ENCODE data around the gene MDP1.

DNA sequence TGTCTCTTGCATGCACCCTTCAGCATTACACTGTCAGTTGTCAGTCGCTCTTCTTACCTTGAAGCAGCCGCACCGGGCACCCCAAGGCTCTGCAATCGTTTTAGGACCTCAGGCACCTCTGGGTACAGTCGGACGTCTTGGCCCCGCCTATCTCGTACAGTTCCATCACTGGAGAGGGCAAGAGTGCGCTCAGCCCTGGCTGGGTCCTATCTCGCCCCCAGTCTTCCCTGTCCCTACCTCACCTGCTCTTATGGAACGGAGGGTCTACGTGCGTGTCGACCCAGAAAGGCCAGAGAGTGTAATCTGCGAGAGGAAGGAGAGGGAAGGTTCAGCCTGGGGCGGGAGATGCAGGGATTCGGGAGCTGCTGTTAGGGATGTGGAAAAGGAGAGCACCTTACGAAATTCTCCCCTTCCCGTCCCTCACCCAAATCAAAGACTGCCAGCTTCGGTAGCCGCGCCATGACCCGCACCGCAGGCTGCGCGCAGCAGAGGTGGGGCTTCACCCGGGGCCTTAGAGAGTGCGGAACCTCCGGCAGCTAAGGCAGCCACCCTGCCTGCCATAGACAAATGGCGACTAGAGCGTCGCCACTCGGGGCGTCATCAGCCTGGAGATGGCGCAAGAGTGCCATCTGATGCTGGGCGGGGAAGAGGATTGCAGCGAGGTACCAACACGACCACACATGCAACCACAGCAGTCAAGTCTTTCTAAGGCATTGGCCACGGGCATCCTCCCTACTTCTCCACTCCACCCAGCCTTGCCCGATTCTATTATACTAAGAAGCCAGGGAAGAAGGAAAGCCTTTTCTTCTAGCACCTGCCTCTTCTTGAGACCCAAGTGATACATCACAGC is at the start of gene MDP1:
- peak; percentile 94 for TF ChIP-seq POLR2A (IDR thresholded peaks at IDR 0.05; ENCODE audit: low read length)
- TF ChIP-seq GATA1 (IDR thresholded peaks at IDR 0.05; ENCODE audit: low read depth, low read length) = no peak

Data from erythroblast (primary cell).